ENCODE measurements around the gene LMBR1L.

LMBR1L gene

DNA sequence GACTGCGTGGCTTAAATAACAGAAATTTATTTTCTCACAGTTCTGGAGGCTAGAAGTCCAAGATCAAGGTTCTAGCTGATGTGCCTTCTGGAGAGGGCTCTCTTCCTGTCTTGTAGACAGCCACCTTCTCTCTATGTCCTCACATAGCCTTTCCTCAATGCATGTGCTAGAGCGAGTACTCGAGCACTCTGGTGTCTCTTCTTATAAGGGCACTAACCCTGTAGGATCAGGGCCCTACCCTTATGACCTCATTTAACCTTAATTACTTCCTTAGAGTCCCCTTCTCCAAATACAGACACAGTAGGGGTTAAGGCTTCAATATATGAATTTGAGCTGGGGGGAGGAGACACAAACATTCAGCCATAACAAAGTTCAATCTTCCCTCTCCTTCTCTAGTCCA, 26.2 kb downstream of the LMBR1L start:
- no peak for TF ChIP-seq GATA2 (IDR thresholded peaks at IDR 0.05; ENCODE audit: low read depth, low read length)

DNA sequence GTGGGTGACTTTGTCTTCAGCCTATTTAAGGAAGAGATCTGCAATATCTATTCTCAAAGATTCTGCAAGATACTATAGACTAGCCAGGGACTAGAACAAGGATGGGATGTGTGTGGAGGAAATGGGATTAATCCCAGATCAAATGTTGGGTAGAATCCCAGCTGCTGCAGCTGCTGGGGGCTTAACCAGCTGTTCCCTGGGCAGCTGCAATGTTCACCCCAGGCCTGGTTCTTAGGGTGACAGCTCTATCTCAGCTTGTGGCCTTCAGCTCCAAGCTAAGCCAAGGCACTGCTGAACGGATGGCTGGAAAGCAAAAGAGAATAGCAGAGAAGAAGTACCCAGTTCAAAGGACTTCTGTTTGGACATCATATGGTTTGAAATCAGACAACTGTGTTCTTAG, 30.9 kb downstream of the LMBR1L start:
- TF ChIP-seq GATA3 (IDR thresholded peaks at IDR 0.05; ENCODE audit: low read depth, low read length) (no peak), GATA2 (IDR thresholded peaks at IDR 0.05; ENCODE audit: low read depth, low read length) (no peak)

DNA sequence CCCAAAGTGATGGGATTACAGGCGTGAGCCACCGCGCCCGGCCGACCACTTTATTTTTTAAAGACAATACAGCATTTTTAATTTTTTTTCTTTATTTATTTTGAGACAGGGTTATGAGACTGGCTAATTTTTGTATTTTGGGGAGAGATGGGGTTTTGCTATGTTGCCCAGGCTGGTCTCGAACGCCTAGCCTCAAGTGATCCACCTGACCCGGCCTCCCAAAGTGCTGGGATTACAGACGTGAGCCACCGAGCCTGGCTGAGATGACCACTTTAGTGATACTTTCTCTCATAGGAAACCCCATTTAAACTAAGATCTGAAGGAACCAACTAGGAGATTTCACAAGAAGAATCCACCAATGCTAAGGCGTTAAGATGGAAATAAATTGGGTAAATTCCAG, 39.7 kb downstream of the LMBR1L start:
- TF ChIP-seq GATA2 (IDR thresholded peaks at IDR 0.05; ENCODE audit: low read depth, low read length), result no peak
- no peak for TF ChIP-seq GATA3 (IDR thresholded peaks at IDR 0.05; ENCODE audit: low read depth, low read length)

DNA sequence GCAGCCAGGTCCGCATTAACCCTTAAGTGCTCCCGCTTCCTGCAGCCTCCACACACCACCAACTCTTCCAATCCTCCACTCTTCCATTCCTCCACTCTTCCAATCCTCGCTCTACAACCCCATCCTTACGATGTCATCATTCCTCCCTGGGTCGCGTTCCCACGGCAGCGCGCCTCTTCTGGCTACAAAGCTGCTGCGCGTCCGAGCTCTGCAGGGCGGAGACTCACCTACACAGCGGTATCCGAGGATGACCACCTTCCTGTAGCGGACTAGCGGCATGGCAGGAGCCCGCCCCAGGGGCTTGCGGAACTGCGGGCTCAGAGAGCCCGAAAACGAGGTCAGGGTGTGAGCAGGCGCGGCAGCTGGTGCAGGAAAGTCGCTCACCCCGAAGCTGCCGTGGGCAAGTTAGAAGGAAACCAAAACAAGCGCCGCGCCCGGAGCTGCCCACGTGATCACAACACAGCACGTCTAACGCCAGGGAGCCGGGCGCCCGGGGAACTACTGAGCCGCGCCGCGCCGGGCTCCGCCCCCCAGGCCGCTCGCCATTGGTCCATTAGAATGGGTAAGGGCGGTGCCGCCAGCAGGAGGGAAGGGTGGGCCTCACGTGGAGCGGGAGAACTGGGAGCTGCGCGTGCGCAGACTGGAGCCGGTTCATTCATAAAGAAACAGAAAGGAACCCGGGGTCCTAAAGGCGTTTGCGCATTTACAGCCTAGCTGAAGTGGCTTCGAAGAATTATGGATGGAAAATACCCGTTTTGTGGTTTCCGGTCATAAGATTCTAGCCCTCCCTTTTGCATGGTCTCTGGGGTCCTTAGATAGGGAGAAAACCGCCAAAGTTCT, 40.9 kb downstream of the LMBR1L start, which contains the start of gene RHEBL1:
Gene RHEBL1, minus strand, starts transcription at position 473 of the 840 bp plus-strand sequence. Its CDS starts 194 bp downstream, at position 279.
- no peak for TF ChIP-seq GATA3 (IDR thresholded peaks at IDR 0.05; ENCODE audit: low read depth, low read length)
- no peak for TF ChIP-seq GATA2 (IDR thresholded peaks at IDR 0.05; ENCODE audit: low read depth, low read length)

DNA sequence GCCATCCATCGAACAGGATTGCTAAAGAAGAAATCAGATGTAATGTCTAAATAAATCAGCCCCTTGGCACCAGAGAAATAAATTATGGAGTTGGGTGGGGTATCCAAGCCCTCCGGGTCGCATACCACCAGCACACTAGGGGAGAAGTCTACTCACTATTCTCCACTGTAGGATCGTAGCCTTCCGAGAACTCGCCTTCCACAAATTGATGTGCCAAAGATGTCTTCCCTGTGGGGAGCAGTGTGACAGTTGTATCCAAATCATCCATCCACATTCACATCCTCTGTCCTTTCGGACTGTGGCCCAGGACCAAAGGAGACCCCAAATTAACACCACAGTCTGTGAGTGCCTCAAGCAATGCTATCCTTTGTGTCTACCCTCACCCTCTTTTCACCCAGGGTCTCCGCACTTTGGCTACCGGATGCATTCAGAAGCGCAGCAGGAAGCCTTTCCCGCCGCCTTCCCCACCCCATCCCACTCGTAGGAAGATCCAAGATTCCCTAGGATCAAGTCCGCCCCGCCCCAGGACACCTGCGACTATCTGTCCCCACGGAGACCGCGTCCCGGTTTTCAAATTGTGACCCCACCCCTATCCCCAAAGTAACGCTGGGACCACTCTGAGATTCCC, 41.7 kb downstream of the LMBR1L start:
- TF ChIP-seq GATA2 (IDR thresholded peaks at IDR 0.05; ENCODE audit: low read depth, low read length) (no peak), GATA3 (IDR thresholded peaks at IDR 0.05; ENCODE audit: low read depth, low read length) (no peak)

DNA sequence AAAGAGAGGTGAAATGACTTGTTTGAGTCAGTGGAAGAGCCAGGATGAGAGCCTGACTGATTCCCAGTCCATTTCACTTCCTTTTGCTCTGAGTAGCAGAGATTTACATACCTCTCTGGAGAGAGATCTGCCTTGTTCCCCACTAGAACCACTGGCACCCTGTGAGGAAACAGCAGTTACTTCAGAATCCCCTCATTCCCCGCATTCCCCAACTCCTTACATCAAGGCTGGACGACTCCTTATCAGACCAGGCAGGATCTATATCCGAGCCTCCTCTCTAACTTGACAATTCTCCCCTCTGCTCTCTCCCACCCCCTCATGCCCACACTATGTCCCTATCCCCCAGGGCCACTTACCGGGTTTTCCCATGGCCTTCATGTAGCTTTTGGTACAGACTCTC, 44.5 kb downstream of the LMBR1L start:
- TF ChIP-seq GATA2 (IDR thresholded peaks at IDR 0.05; ENCODE audit: low read depth, low read length) (no peak), GATA3 (IDR thresholded peaks at IDR 0.05; ENCODE audit: low read depth, low read length) (no peak)

DNA sequence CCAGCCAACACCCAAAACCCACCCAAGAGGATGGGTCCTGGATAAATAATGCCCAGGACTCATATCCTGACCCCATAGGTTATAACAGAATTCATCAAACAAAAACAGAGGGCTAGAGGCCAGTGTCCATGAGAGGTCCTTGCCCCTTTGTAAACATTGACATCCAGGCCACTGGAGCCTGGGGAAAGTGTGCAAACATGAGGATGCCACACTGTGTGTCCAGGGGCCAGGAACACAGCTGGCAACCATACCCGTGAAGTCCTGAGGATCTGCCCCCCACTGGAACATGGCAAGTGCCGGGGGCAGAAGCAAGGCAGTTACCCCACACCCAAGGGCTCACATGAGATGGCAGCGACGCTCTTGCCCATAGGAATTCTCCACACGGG, 45.9 kb downstream of the LMBR1L start:
- no peak for TF ChIP-seq GATA3 (IDR thresholded peaks at IDR 0.05; ENCODE audit: low read depth, low read length)
- no peak for TF ChIP-seq GATA2 (IDR thresholded peaks at IDR 0.05; ENCODE audit: low read depth, low read length)

DNA sequence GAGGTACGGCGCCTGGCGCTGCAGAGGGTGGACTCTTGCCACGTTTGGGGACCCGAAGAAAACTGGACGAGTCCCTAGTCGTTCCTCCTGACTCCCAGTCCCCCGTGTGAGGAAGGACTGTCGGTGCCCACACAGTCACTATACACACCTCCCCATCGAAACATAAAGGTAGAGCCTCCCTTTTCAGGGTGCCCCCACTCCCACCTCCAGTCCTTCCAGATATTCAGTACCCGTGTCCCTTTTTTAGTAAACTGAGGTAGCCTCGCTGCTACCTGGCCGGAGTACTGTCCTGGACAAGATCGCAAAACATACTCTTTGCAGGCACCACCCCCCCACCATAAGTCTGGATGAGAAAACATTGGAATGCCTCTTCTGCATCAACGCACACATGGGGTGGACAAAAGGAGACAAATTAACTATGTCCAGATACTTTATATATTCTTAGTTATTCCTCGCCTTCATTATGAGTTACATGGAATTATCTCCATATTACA, 49.4 kb downstream of the LMBR1L start:
- TF ChIP-seq GATA2 (IDR thresholded peaks at IDR 0.05; ENCODE audit: low read depth, low read length) (no peak), GATA3 (IDR thresholded peaks at IDR 0.05; ENCODE audit: low read depth, low read length) (no peak)

DNA sequence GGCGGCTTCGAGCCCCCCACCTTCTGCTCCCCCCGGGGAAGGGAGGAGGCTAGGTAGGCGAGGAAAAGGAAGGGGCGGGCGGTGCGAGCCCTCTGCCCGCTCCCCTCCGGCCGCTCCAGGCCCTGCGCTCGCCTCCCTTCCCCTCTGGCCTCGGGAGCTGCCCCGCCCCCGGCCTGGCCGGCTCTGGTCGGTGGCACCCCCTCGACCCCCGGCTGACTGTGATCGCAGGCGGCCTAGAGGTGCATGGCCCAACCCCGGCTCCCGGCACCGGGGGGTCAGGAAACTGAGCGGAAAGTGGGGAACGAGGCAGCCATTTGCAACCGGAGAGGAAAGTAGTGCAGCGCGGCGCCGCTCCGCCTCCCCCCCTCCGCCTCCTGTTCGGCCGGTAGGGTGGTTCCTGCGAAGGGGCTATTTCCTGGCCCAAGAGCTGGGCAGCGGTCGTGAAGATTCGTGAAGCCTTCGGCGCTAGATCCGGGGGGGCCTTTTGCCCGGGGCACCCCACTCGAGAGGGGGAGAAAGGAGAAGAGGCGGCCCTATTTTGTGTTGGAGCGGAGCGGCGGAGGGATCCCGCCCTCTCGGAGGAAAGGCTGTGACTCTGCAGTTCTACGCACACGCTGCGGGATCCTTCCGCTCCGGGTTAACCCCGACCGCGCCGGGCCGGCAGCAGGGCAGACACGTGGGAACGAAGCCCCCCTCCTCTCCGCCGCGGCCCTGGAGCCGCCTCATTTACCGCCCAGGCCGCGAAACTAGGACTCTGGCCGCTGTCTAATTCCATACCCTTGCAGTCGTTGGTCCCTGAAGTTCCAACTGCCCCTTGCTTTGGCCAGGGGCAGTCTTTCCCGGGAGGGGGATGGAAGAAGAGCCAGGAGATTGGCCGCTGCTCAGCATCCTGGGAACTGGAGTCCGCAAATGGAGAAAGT, 50.1 kb downstream of the LMBR1L start, which contains the start of gene KMT2D:
Gene KMT2D, minus strand, starts transcription at position 558 of the 920 bp plus-strand sequence. CDS start 5,470 bp downstream, outside the sequence.
- TF ChIP-seq GATA2 (IDR thresholded peaks at IDR 0.05; ENCODE audit: low read depth, low read length) (no peak), GATA3 (IDR thresholded peaks at IDR 0.05; ENCODE audit: low read depth, low read length) (no peak)

DNA sequence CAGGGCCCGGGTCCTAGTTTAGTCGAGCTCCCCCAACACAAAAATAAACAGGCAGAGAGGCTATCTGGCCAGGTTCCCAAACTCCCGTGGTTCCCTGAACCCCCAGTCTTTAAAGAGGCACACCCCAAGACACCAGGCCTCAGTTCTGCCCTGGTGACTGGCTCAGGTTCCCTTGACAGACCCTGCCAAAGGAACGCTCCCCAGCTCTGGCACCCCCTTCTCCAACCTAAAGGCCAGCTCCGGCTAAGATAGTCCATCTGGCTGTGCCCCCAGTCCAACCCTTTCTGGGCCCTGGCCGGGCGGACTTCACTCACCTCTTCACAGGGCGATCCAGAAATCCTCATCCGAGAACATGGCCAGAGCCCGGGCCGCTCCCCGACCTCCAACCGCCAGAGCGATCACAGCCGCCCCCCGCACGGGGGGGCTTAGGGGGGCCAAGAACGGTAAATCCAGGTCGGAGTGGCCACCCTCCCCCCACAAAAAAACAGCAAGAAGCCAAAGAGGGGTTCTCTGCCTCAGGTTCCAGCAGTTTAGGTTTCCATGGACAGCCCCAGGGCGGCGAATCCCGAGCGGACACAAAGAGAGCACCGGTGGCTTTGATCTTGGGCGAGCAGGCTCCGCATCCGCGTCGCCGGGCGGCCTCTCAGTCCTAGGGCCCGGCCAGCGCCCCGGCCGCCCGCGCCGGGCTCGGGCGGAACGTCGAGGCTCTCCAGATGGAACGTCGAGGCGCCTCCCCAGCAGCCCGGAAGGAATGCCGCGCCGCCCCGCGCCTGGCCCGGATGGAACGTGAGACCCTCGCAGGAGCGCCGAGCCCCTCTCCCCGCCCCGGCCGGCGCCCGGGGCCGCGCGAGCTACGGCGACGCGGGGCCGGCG, 51.1 kb downstream of the LMBR1L start:
- TF ChIP-seq GATA2 (IDR thresholded peaks at IDR 0.05; ENCODE audit: low read depth, low read length), result no peak
- TF ChIP-seq GATA3 (IDR thresholded peaks at IDR 0.05; ENCODE audit: low read depth, low read length), result no peak

DNA sequence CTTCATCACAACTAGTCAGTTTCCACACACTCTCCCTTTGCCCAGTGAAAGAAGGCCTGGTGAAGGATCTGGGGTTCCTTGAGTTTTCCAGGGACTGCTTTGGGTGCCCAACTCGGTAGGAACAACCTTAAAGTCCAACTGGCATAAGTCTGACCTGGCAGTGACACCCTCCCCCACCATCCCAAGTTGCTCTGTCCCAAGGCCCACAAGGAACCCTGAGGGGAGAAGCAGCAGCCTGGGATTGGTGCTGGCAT, 51.7 kb downstream of the LMBR1L start:
- TF ChIP-seq GATA3 (IDR thresholded peaks at IDR 0.05; ENCODE audit: low read depth, low read length), result no peak
- TF ChIP-seq GATA2 (IDR thresholded peaks at IDR 0.05; ENCODE audit: low read depth, low read length), result no peak

DNA sequence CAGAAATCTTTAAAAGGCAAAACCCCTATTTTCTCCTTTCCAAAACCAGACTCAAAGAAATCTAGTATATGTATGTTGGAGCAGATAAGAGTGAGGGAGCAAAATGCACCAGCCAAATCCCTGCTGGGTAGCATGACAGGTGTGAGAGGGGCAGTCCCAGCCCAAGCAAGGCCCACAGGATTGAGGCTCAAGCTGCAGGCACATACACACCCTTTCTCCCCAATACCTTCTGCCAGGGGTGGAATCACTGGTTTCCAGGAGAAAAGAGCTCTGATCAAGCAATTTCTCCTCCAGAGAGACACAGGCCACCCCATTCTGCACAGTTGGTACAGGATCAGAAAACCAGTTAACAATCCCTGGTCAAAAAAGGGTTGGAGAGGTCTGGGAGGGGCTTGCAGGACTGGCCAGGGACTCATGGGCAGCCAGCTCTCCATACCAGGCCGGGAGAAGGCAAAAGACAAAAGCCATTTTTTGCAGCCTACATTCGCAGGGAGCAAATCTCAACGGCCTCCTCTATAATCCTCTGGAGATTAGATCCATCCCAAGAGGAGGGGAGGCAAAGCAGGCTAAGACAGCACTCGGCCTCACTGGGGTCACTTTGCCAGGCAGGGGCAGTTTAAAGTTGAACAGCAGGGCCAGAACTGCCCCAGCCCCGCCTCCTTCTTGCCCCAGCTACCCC, 52.1 kb downstream of the LMBR1L start:
- no peak for TF ChIP-seq GATA3 (IDR thresholded peaks at IDR 0.05; ENCODE audit: low read depth, low read length)
- TF ChIP-seq GATA2 (IDR thresholded peaks at IDR 0.05; ENCODE audit: low read depth, low read length), result no peak

DNA sequence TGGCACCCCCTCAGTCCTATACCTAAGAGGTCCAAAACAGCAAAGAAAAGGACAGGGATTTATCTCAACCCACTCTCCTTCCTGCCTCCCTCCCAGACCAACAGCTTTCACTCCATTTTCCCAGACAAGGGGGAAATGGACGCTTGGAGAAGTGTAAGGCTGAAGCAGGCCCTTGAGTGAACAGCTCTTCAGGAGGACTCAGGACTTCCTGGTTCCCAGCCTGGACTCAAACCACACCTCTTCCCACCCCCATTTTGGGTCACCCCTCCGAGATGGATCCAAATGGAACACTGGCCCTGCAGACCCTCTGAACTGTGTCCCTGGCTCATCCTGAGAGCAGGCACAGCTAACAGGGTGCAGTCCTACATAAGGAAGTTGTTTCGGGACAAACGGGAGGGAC, 52.8 kb downstream of the LMBR1L start:
- TF ChIP-seq GATA3 (IDR thresholded peaks at IDR 0.05; ENCODE audit: low read depth, low read length) (no peak), GATA2 (IDR thresholded peaks at IDR 0.05; ENCODE audit: low read depth, low read length) (no peak)
